ENCODE results near the gene ACOT13. TPM values are rescaled to one million over a fixed set of nuclear protein-coding genes. Genes with fewer than 3 reads are reported as not detected.

ACOT13 gene
- total and polyA plus RNA-seq, 2 donors (not counting 1 experiment from before 2014, with no cell fraction given), result 3.6 to 6.6 TPM

- peak overlapping the region; percentile 80 for H2AFZ ChIP-seq (ENCODE audit: insufficient read depth, low read depth, low read length, poor library complexity, severe bottlenecking)
- H3K27me3 ChIP-seq (replicated peaks in 1 of 4; ENCODE audit: control extremely low read depth in 1 of 4, control insufficient read depth in 3 of 4, insufficient read depth in 4 of 4, low read length in 3 of 4), result no peaks in the 10 kb centered on the region
- H3K79me2 ChIP-seq (ENCODE audit: control insufficient read depth, insufficient read depth, low read length), result peaks cover 37% of the 10 kb centered on the region
- Mint-ChIP-seq H3K4me1 (peaks cover 37% of the 10 kb centered on the region), H3K27ac (peak overlapping the region; percentile 100), H3K9me3 (ENCODE audit: insufficient read depth) (no peaks in the 10 kb centered on the region), H3K4me3 (peak overlapping the region; percentile 89), H3K27me3 (no peaks in the 10 kb centered on the region)
- ChIA-PET CTCF (interaction anchor here (0.8 to 1.4 kb wide), 6 partner anchors 43 to 296 kb away, joined by 3 to 6 read pairs (median 3); partner anchors contain the start of gene GMNN), POLR2A (interaction anchor here (0.6 to 1.7 kb wide), 6 partner anchors 22 to 447 kb away, joined by 3 to 9 read pairs (median 4); partner anchors contain the start of gene KIAA0319)
- 8% methylated on average over 25 of the region's 26 CpGs for WGBS (ENCODE audit: insufficient coverage)
- peaks cover 31 to 34% of the 10 kb centered on the region in 2 donors for H3K4me1 ChIP-seq (ENCODE audit: control insufficient read depth in 2 of 2, insufficient read depth in 2 of 2, low read length in 2 of 2)
- DNase-seq (no peak), ATAC-seq (ENCODE audit: low read depth) (peak; percentile 46)
- H3K27ac ChIP-seq (ENCODE audit: low read length in 2 of 2), result peak overlapping the region; percentile 99
- peak overlapping the region; percentile 100 for H3K9ac ChIP-seq (ENCODE audit: low read length)
- peak overlapping the region; percentile 71 to 98 (median 88) for H3K4me3 ChIP-seq (ENCODE audit: control extremely low read depth in 1 of 5, extremely low read depth in 1 of 5, insufficient read depth in 1 of 5, low read depth in 2 of 5, low read length in 4 of 5)
- H3K4me2 ChIP-seq (replicated peaks; ENCODE audit: low read depth, low read length, poor library complexity, severe bottlenecking), result peak overlapping the region; percentile 83
- no peak for TF ChIP-seq EZH2 (IDR thresholded peaks at IDR 0.05; ENCODE audit: borderline replicate concordance, insufficient read depth, low read depth, low read length, poor library complexity, severe bottlenecking)
- TF ChIP-seq CTCF (IDR thresholded peaks at IDR 0.05), result no peak
- intact Hi-C loops (cut with micrococcal nuclease), result loop anchor here (1.0 to 5.0 kb wide), 6 partner anchors 45 to 296 kb away; partner anchors contain the start of genes GMNN, KIAA0319, RIPOR2 and TDP2
- H4K20me1 ChIP-seq (ENCODE audit: control insufficient read depth, insufficient read depth, low read length, poor library complexity, severe bottlenecking), result peaks cover 18% of the 10 kb centered on the region
- no peaks in the 10 kb centered on the region for H3K9me3 ChIP-seq (ENCODE audit: control extremely low read depth in 1 of 3, control insufficient read depth in 2 of 3, insufficient read depth in 1 of 3, low read length in 2 of 3)
- H3K36me3 ChIP-seq (replicated peaks in 1 of 2; ENCODE audit: control extremely low read depth in 1 of 2, control insufficient read depth in 1 of 2, extremely low read depth in 1 of 2, insufficient read depth in 2 of 2, low read length in 1 of 2), result peaks cover 0 to 16% of the 10 kb centered on the region in 2 experiments
Measured at GRCh38 chr6:24721461-24722215, 54.8 kb downstream of the ACOT13 start.

GRCh38 chr6:24723270-24723669 lies 56.4 kb downstream of the ACOT13 start:
- Histone ChIP-seq H3K36me3 (replicated peaks in 1 of 2; ENCODE audit: control extremely low read depth in 1 of 2, control insufficient read depth in 1 of 2, extremely low read depth in 1 of 2, insufficient read depth in 2 of 2, low read length in 1 of 2) (peaks cover 0 to 8% of the 10 kb centered on the region in 2 experiments), H3K9ac (ENCODE audit: low read length) (no peak overlapping the region), H3K4me1 (ENCODE audit: control insufficient read depth in 2 of 2, insufficient read depth in 2 of 2, low read length in 2 of 2) (peaks cover 15 to 20% of the 10 kb centered on the region in 2 donors), H4K20me1 (ENCODE audit: control insufficient read depth, insufficient read depth, low read length, poor library complexity, severe bottlenecking) (peaks cover 12% of the 10 kb centered on the region), H3K79me2 (ENCODE audit: control insufficient read depth, insufficient read depth, low read length) (peaks cover 21% of the 10 kb centered on the region), H3K27me3 (replicated peaks in 1 of 4; ENCODE audit: control extremely low read depth in 1 of 4, control insufficient read depth in 3 of 4, insufficient read depth in 4 of 4, low read length in 3 of 4) (no peaks in the 10 kb centered on the region), H3K27ac (ENCODE audit: low read length in 2 of 2) (no peak overlapping the region), H3K9me3 (ENCODE audit: control extremely low read depth in 1 of 3, control insufficient read depth in 2 of 3, insufficient read depth in 1 of 3, low read length in 2 of 3) (no peaks in the 10 kb centered on the region), H2AFZ (ENCODE audit: insufficient read depth, low read depth, low read length, poor library complexity, severe bottlenecking) (no peak overlapping the region), H3K4me2 (replicated peaks; ENCODE audit: low read depth, low read length, poor library complexity, severe bottlenecking) (no peak overlapping the region), H3K4me3 (ENCODE audit: control extremely low read depth in 1 of 5, extremely low read depth in 1 of 5, insufficient read depth in 1 of 5, low read depth in 2 of 5, low read length in 4 of 5) (no peak overlapping the region)
- TF ChIP-seq EZH2 (IDR thresholded peaks at IDR 0.05; ENCODE audit: borderline replicate concordance, insufficient read depth, low read depth, low read length, poor library complexity, severe bottlenecking), result no peak
- TF ChIP-seq CTCF (IDR thresholded peaks at IDR 0.05), result no peak
- H3K27me3 Mint-ChIP-seq, result no peaks in the 10 kb centered on the region
- peak overlapping the region; percentile 27 for H3K27ac Mint-ChIP-seq
- peaks cover 21% of the 10 kb centered on the region for H3K4me1 Mint-ChIP-seq
- H3K9me3 Mint-ChIP-seq (ENCODE audit: insufficient read depth), result no peaks in the 10 kb centered on the region
- CTCF ChIA-PET, result interaction anchor here (0.8 kb wide), 1 partner anchor 1049 kb away, joined by 3 read pairs; no protein-coding TSS in a partner anchor
- no peak overlapping the region for H3K4me3 Mint-ChIP-seq
- ATAC-seq (ENCODE audit: low read depth), result no peak
- 80% methylated on average over 1 of the region's 3 CpGs for WGBS (ENCODE audit: insufficient coverage)
- POLR2A ChIA-PET, result interaction anchor here (0.6 kb wide), 2 partner anchors 11 to 457 kb away, joined by 5 to 7 read pairs; no protein-coding TSS in a partner anchor
- no peak for DNase-seq
- intact Hi-C loops (cut with micrococcal nuclease), result loop anchor here (5.0 kb wide), 2 partner anchors 214 to 294 kb away; partner anchors contain the start of gene RIPOR2
